Keratinocyte (primary cell): ENCODE results near the gene FAM135A.

ENCODE experiments used
- EZH2 ChIP-seq: IDR thresholded peaks from one replicate; pipeline ENCODE4 v1.6.1; 2012; ENCODE audit warnings: inconsistent platforms, mild to moderate bottlenecking, low read length, moderate library complexity
- TF ChIP-seq, protein P1 (sequence below), 3 experiments: IDR thresholded peaks in 1 of 3; conservative IDR thresholded peaks in 1 of 3; optimal IDR thresholded peaks in 1 of 3; 2 replicates in 2 of 3; 3 replicates in 1 of 3; pipeline versions ENCODE3 to v1.5.1; 2011; ENCODE audit warnings: low read length in 3 of 3, mild to moderate bottlenecking in 3 of 3, moderate library complexity in 2 of 3, control low read depth in 1 of 3, inconsistent platforms in 1 of 3; ENCODE audit not compliant: insufficient read depth in 2 of 3; ENCODE audit errors: extremely low read depth in 1 of 3

- TF ChIP-seq, protein P1, sequence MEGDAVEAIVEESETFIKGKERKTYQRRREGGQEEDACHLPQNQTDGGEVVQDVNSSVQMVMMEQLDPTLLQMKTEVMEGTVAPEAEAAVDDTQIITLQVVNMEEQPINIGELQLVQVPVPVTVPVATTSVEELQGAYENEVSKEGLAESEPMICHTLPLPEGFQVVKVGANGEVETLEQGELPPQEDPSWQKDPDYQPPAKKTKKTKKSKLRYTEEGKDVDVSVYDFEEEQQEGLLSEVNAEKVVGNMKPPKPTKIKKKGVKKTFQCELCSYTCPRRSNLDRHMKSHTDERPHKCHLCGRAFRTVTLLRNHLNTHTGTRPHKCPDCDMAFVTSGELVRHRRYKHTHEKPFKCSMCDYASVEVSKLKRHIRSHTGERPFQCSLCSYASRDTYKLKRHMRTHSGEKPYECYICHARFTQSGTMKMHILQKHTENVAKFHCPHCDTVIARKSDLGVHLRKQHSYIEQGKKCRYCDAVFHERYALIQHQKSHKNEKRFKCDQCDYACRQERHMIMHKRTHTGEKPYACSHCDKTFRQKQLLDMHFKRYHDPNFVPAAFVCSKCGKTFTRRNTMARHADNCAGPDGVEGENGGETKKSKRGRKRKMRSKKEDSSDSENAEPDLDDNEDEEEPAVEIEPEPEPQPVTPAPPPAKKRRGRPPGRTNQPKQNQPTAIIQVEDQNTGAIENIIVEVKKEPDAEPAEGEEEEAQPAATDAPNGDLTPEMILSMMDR (optimal IDR thresholded peaks at IDR 0.05 in 1 of 3, IDR thresholded peaks at IDR 0.05 in 1 of 3, conservative IDR thresholded peaks at IDR 0.05 in 1 of 3; ENCODE audit: extremely low read depth in 1 of 3, insufficient read depth in 2 of 3, low read length in 3 of 3), result no peak
- no peak for TF ChIP-seq EZH2
Measured at GRCh38 chr6:70396163-70396562, 17.1 kb upstream of the FAM135A start.
